OCI-LY7 (cell line): ENCODE results near the gene CA11.

ENCODE experiments used
- CTCF ChIP-seq: fragments of 200-600 bp; sonication (generic); conservative IDR thresholded peaks from 2 replicates; pipeline ENCODE4 v1.5.1; 2014; ENCODE audit warnings: mild to moderate bottlenecking, antibody characterized with exemption, low read length, moderate library complexity, mixed read lengths
- EZH2phosphoT487 ChIP-seq: fragments of 200-600 bp; sonication (generic); IDR thresholded peaks from 2 replicates; pipeline ENCODE4 v1.6.1; 2018; ENCODE audit warnings: low read depth, borderline replicate concordance, mild to moderate bottlenecking, mixed run types, antibody characterized with exemption, low read length, moderate library complexity, mixed read lengths

GRCh38 chr19:48651683-48652048 is 5.7 kb upstream of the CA11 start:
- TF ChIP-seq CTCF (no peak), EZH2phosphoT487 (no peak)
